IMR-90 (cell line): ENCODE measurements around the gene CDC20B. TPM values are rescaled to one million over a fixed set of nuclear protein-coding genes. Genes with fewer than 3 reads are reported as not detected.

Source experiments
- ATAC-seq: fragments of 200-7000 bp; cut with Tn5 transposase; 2 replicates; pipeline ENCODE4 v1.9.1; 2020; ENCODE audit warnings: low read depth, mild to moderate bottlenecking, moderate library complexity
- BruUV-seq: library from RNA; stranded (reverse); fragments of 400-500 nt; replicated peaks from 2 replicates; lab custom pipeline; 2021; lab: Mats Ljungman, UMichigan
- CTCF ChIA-PET: fragments of 300-600 bp; formaldehyde crosslinking; extraction: SDS; loops from one replicate; lab custom pipeline; 2021; ENCODE audit warnings: antibody characterized with exemption; lab: Yijun Ruan, JAX
- POLR2A ChIA-PET: fragments of 300-600 bp; sonication (Branson Sonifier 250); formaldehyde crosslinking; loops from one replicate; lab custom pipeline; 2022; ENCODE audit warnings: antibody characterized with exemption; ENCODE audit not compliant: unreplicated experiment; lab: Charles Lee
- DNase-seq: peaks from one replicate; pipeline ENCODE4 v3.0.0; 2013
- H2AFZ ChIP-seq: replicated peaks from 2 replicates; pipeline ENCODE3; 2013; ENCODE audit warnings: low read length, mild to moderate bottlenecking; ENCODE audit not compliant: poor library complexity
- H2AK5ac ChIP-seq: 2 replicates; pipeline ENCODE4 v1.6.1; 2013; ENCODE audit warnings: low read depth, low read length, inconsistent platforms
- H2AK9ac ChIP-seq: replicated peaks from 2 replicates; pipeline ENCODE3; 2013; ENCODE audit warnings: mild to moderate bottlenecking, low read depth, low read length, moderate library complexity; ENCODE audit not compliant: poor library complexity
- H2BK120ac ChIP-seq: 2 replicates; pipeline ENCODE4 v1.6.1; 2013; ENCODE audit warnings: low read depth, low read length, inconsistent platforms
- H2BK15ac ChIP-seq: 3 replicates; pipeline ENCODE4 v1.6.1; 2013; ENCODE audit warnings: low read depth, low read length, inconsistent platforms
- H2BK20ac ChIP-seq: 2 replicates; pipeline ENCODE4 v1.6.1; 2013; ENCODE audit warnings: low read depth, mild to moderate bottlenecking, inconsistent platforms, low read length, moderate library complexity
- H2BK5ac ChIP-seq: 2 replicates; pipeline ENCODE4 v1.6.1; 2013; ENCODE audit warnings: mild to moderate bottlenecking, low read depth, low read length, inconsistent platforms; ENCODE audit not compliant: poor library complexity, severe bottlenecking
- H3K14ac ChIP-seq: replicated peaks from 2 replicates; pipeline ENCODE4 v1.6.1; 2013; ENCODE audit warnings: low read depth, low read length, inconsistent platforms
- H3K18ac ChIP-seq: 2 replicates; pipeline ENCODE4 v1.6.1; 2013; ENCODE audit warnings: low read depth, low read length, control low read depth
- H3K23ac ChIP-seq: 2 replicates; pipeline ENCODE4 v1.6.1; 2013; ENCODE audit warnings: low read depth, low read length, inconsistent platforms
- H3K27ac ChIP-seq: 2 replicates; pipeline ENCODE4 v1.5.1; 2013; ENCODE audit warnings: mild to moderate bottlenecking, control low read depth, low read length; ENCODE audit not compliant: insufficient read depth
- H3K27me3 ChIP-seq: 2 replicates; pipeline ENCODE4 v1.6.1; 2013; ENCODE audit warnings: low read length; ENCODE audit not compliant: control insufficient read depth, insufficient read depth
- H3K36me3 ChIP-seq: 2 replicates; pipeline ENCODE4 v1.6.1; 2013; ENCODE audit warnings: low read length, mixed read lengths; ENCODE audit not compliant: control insufficient read depth, insufficient read depth
- H3K4ac ChIP-seq: 2 replicates; pipeline ENCODE4 v1.6.1; 2013; ENCODE audit warnings: low read depth, low read length, inconsistent platforms
- H3K4me1 ChIP-seq: 2 replicates; pipeline ENCODE4 v1.6.1; 2013; ENCODE audit warnings: low read length, mixed read lengths; ENCODE audit not compliant: control insufficient read depth, insufficient read depth
- H3K4me2 ChIP-seq: 2 replicates; pipeline ENCODE4 v1.6.1; 2013; ENCODE audit warnings: low read depth, mild to moderate bottlenecking, control low read depth, low read length, moderate library complexity
- H3K4me3 ChIP-seq: 2 replicates; pipeline ENCODE4 v1.5.1; 2013; ENCODE audit warnings: low read depth, mild to moderate bottlenecking, control low read depth, low read length, moderate library complexity; ENCODE audit not compliant: insufficient read depth
- H3K56ac ChIP-seq: 2 replicates; pipeline ENCODE4 v1.6.1; 2013; ENCODE audit warnings: low read length, inconsistent platforms; ENCODE audit not compliant: insufficient read depth; ENCODE audit errors: extremely low read depth
- H3K79me1 ChIP-seq, 2 experiments: 2 replicates each; pipeline ENCODE4 v1.6.1; 2013; ENCODE audit warnings: low read length in 2 of 2, inconsistent platforms in 1 of 2, low read depth in 1 of 2
- H3K9ac ChIP-seq: 2 replicates; pipeline ENCODE4 v1.6.1; 2013; ENCODE audit warnings: low read depth, low read length, control low read depth
- H3K9me1 ChIP-seq: 2 replicates; pipeline ENCODE4 v1.6.1; 2013; ENCODE audit warnings: low read length, inconsistent platforms; ENCODE audit not compliant: insufficient read depth
- H3K9me3 ChIP-seq: 2 replicates; pipeline ENCODE4 v1.6.1; 2013; ENCODE audit warnings: low read length; ENCODE audit not compliant: control insufficient read depth, insufficient read depth
- H4K20me1 ChIP-seq: 2 replicates; pipeline ENCODE4 v1.6.1; 2013; ENCODE audit warnings: low read length, inconsistent platforms; ENCODE audit not compliant: insufficient read depth
- H4K5ac ChIP-seq: 2 replicates; pipeline ENCODE4 v1.6.1; 2013; ENCODE audit warnings: mild to moderate bottlenecking, low read depth, low read length, control low read depth
- H4K8ac ChIP-seq, 2 experiments: 2 replicates each; pipeline ENCODE4 v1.6.1; 2013; ENCODE audit warnings: low read depth in 2 of 2, low read length in 2 of 2, control low read depth in 1 of 2, inconsistent platforms in 1 of 2
- H4K91ac ChIP-seq: 2 replicates; pipeline ENCODE4 v1.6.1; 2013; ENCODE audit warnings: low read depth, low read length, inconsistent platforms; ENCODE audit not compliant: insufficient read depth
- CEBPB ChIP-seq: IDR thresholded peaks from 2 replicates; pipeline ENCODE4 v1.6.1; 2012; ENCODE audit warnings: low read depth, low read length, improper control_type of control experiment
- RCOR1 ChIP-seq: IDR thresholded peaks from 2 replicates; pipeline ENCODE4 v1.6.1; 2012; ENCODE audit warnings: mild to moderate bottlenecking, low read length, improper control_type of control experiment; ENCODE audit not compliant: insufficient replicate concordance
- WGBS, 2 experiments: methylation state at CpG; one replicate each; pipeline versions ENCODE4 v1.1.5 to v1.1.7; 2013; ENCODE audit warnings: missing lambda C conversion rate in 2 of 2; ENCODE audit not compliant: insufficient read length in 1 of 2; ENCODE audit errors: extremely low coverage in 2 of 2; 5-methylcytosine and 5-hydroxymethylcytosine counted together
- dilution Hi-C: fragments of 300-500 bp; cut with HindIII; formaldehyde crosslinking; loops from one replicate; pipeline ENCODE4 v1.14.3; 2018; ENCODE audit warnings: low sequenced_read_pairs; ENCODE audit not compliant: unreplicated experiment
- in situ Hi-C: fragments of 300-500 bp; cut with MboI; formaldehyde crosslinking; loops from 3 replicates; pipeline ENCODE4 v1.14.3; 2019; ENCODE audit warnings: low sequenced_read_pairs, inconsistent platforms, mixed read lengths
- intact Hi-C: fragments of 100-400 bp; cut with micrococcal nuclease; formaldehyde crosslinking; loops from 2 replicates; pipeline ENCODE4 v1.10.0; 2022
- polyA plus RNA-seq, 3 experiments: library from polyadenylated mRNA; depleted of rRNA; stranded (reverse); fragments of >200 nt; gene quantifications; 2 replicates each; pipeline ENCODE4 v1.2.3, GENCODE V29; 2012; ENCODE audit warnings: low replicate concordance in 1 of 3
- total RNA-seq: library from RNA; depleted of rRNA; stranded (reverse); fragments of >200 nt; gene quantifications from 2 replicates; pipeline ENCODE4 v1.2.3, GENCODE V29; 2012

The CDC20B gene
- total and polyA plus RNA-seq, 2 of the 4 experiments (the other 2 are of a cell fraction): not detected

DNA sequence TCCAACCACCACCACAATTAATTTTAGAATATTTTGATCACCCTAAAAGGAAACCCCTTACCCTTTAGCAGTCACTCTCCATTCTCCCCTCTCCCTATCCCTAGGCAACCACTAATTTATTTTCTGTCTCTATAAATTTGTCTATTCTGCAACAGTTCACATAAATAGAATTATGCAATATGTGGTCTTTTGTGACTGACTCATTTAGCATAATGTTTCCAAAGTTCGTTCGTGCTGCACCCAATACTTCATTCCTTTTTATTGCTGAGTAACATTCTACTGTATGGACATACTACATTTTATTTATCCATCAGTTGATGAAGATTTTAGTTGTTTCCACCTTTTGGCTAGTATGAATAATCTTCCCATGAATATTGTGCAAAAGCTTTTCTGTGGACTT, 18.2 kb upstream of the CDC20B start:
- Histone ChIP-seq H4K8ac (no peak overlapping the region), H3K4ac (no peak overlapping the region), H3K23ac (no peak overlapping the region), H4K5ac (no peak overlapping the region), H3K36me3 (no peaks in the 10 kb centered on the region), H3K18ac (no peak overlapping the region), H3K79me1 (no peaks in the 10 kb centered on the region), H3K9me1 (no peaks in the 10 kb centered on the region), H3K56ac (no peak overlapping the region), H2AK5ac (no peak overlapping the region), H2AK9ac (no peak overlapping the region), H3K4me1 (no peaks in the 10 kb centered on the region), H3K9ac (no peak overlapping the region), H3K9me3 (0 out of 2 replicates have a peak, but pooled peaks cover 2% of the 10 kb centered on the region), H3K4me2 (no peak overlapping the region), H2BK120ac (no peak overlapping the region), H3K27me3 (peaks cover 51% of the 10 kb centered on the region), H3K14ac (no peak overlapping the region), H4K91ac (no peak overlapping the region), H3K27ac (no peak overlapping the region), H2AFZ (no peak overlapping the region), H3K4me3 (no peak overlapping the region), H2BK15ac (no peak overlapping the region), H4K20me1 (no peaks in the 10 kb centered on the region), H2BK5ac (no peak overlapping the region), H2BK20ac (no peak overlapping the region)
- dilution Hi-C loops (no loop called here), intact Hi-C loops (no loop called here), in situ Hi-C loops (no loop called here)
- no TSS peak for BruUV-seq
- ATAC-seq (no peak), DNase-seq (no peak)
- ChIA-PET CTCF (no interaction called here), POLR2A (no interaction called here)
- no CpG with 5 or more reads among the region's 2 CpGs for WGBS, 2 experiments
- TF ChIP-seq CEBPB (0 out of 2 replicates have a peak, but pooled peaks have one; percentile 20), RCOR1 (no peak)
